Neural progenitor cell (in vitro differentiated cells): Measurements from ENCODE around the gene ABLIM2.

Experiments used
- EZH2phosphoT487 ChIP-seq: fragments of 200-600 bp; sonication (generic); IDR thresholded peaks from 2 replicates; pipeline ENCODE4 v1.6.1; 2017; ENCODE audit warnings: antibody characterized with exemption
- TF ChIP-seq, protein P1 (sequence below): fragments of 200-600 bp; sonication (generic); IDR thresholded peaks from 2 replicates; pipeline ENCODE4 v1.5.1; 2017; ENCODE audit warnings: antibody characterized with exemption, mild to moderate bottlenecking

DNA sequence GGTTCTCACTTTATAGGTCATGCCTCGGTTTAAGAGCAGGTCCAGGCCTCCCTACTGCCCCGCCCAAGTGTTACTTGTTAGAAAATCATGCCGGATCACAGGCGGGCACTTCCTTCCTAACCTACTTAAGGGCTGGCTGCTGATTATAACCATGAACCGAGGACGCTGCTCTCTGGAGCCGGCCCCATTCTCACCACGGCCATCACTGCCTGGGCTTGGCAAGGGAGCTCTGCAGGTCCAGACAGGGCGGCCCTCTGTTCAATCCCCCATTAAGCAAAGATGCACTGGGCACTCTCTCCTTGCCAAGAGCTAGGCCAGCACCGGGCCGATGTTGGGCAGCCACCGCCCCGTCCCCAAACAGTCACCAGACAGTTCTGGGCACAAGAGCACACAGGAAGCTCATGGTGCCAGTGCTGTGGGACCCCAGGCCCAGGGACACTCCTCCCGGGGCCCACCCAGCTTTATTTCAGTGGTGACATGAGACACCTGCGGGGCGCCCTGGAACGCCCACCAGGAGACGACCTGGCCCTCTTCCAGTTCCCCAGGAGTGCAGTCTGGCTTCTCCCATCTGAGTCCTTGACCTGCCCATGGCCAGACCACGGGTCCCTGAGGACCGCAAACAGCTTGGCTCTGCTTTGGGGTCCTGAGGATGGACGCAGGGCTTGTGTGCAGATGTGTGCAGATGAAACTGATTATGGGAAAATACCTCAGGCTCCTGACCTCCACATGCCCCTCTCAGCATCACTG is 44.0 kb downstream of the ABLIM2 start:
- no peak for TF ChIP-seq EZH2phosphoT487
- TF ChIP-seq, protein P1, sequence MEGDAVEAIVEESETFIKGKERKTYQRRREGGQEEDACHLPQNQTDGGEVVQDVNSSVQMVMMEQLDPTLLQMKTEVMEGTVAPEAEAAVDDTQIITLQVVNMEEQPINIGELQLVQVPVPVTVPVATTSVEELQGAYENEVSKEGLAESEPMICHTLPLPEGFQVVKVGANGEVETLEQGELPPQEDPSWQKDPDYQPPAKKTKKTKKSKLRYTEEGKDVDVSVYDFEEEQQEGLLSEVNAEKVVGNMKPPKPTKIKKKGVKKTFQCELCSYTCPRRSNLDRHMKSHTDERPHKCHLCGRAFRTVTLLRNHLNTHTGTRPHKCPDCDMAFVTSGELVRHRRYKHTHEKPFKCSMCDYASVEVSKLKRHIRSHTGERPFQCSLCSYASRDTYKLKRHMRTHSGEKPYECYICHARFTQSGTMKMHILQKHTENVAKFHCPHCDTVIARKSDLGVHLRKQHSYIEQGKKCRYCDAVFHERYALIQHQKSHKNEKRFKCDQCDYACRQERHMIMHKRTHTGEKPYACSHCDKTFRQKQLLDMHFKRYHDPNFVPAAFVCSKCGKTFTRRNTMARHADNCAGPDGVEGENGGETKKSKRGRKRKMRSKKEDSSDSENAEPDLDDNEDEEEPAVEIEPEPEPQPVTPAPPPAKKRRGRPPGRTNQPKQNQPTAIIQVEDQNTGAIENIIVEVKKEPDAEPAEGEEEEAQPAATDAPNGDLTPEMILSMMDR = no peak
